HG02938 (cell line): ENCODE measurements around the gene ANO6.

ENCODE experiments used
- ATAC-seq: cut with Tn5 transposase; IDR thresholded peaks from one replicate; pipeline ENCODE4 v1.9.1; 2021; ENCODE audit warnings: mild to moderate bottlenecking, moderate library complexity; ENCODE audit not compliant: unreplicated experiment

ANO6 gene

DNA sequence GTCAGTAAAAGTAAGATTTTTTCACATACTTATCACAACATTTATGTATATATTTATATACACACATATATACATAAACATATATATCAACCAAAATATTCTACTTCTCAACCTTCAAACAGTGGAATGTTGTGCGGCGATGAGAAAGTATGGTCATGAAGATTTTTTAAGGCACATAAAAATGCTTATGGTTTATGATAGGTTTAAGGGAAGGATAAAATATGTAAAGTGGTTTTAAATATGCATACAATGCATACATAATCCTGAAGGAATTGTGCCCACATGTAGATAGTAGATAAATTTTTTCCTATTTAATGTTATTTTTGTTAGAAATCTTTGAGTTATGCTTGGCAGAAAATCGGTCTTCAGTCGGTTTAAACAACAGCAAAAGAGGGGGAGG is 182.7 kb downstream of the ANO6 start:
- no peak for ATAC-seq

- no peak for ATAC-seq
These were observed 185.1 kb downstream of the ANO6 start for GRCh38 chr12:45400991-45401390.

DNA sequence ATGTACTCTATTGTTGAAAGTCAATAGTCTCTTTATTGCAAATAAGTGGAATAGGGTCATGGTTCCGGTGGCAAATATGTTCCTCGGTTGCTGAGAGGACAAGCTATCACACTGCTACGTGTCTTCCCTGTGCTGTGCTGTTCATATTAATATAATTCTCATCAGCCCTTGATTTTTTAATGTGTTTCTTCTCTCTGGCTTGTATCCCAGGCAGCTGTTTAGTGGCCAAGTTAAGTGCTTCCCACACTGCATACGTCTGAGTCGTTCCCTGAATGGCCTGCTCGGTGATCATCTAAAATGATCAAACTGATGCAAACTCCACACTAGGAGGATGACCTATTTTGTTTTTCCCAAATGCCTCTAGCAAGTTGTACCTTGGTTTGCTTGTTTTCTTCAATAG is 186.4 kb downstream of the ANO6 start:
- ATAC-seq, result no peak

DNA sequence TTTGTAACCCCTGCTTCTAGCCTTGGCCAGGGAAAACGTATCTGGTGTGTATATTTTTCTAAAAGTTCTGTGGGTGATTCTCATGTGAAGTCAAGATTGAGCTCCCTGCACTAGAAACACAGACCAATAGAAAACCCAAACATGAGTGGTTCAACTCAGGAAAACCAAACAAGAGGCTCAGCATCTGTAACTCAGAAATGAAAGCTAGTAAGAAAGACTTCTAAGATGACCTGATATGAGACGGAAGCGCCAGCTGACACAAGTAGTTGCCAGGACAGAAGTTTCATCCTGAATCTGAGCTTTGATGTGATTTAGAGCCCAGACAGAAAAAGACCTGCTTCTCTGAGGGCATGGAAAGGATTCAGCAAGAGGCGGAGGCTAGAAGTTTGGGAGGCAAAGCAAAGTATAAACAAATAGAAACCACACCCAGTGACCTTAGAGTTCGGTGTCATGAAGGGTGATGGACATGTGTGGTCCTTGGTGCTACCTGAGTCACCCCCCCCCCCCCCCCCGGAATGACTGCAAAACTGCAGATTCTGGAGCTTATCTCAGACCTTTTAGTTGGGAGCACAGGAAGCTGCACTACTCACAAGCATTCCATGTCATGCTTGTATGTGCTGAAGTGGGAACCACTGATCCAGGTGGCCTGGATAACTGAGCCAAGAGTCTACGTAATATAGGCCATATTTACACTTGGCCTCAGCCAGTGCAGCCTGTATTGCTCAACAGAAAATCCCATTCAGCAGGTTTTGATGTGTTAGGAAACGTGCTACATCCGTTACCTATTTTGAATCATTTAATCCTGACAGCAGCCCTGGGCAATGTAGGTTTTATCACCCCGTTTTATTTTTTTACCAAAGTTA is 191.3 kb downstream of the ANO6 start:
- no peak for ATAC-seq

DNA sequence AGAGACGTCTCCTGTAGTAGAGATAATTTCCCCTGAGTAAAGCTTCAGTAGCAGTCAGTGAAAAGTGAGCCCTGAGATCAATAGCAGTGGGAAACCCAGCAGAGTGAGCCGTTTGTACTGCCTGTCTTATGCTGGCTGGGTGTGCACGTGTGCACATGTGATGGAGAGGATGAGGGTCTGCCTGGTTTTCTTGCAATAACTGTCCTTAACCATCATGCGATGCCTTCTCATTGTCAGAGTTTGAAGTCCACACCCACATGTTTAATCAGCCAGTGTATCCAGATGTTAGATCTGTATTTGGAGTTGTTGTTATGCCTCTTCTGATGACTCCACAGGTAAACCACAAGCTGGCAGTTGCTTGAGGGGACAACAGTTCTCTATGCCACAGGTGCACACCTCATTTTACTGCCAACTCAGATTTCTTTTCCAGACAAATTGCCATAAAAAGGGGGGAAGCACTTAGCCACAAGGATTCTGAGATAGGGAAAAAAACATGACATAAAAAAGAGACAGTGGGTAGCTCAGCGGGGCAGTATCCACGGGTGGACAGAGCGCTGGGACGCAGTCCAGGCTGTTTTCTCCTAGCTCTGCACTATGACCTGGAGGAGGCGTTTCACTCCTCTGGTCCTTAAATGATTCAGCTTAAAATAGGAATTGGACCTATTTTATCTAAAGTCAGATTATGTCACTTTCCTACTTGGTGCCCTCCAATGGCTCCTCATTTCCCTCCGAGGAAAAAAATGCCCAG is 192.3 kb downstream of the ANO6 start:
- ATAC-seq, result no peak

- no peak for ATAC-seq
These were observed 192.8 kb downstream of the ANO6 start for GRCh38 chr12:45408729-45409114.

- no peak for ATAC-seq
These were observed 194.1 kb downstream of the ANO6 start for GRCh38 chr12:45409966-45410365.

GRCh38 chr12:45411626-45412025 is 195.7 kb downstream of the ANO6 start:
- ATAC-seq, result no peak

DNA sequence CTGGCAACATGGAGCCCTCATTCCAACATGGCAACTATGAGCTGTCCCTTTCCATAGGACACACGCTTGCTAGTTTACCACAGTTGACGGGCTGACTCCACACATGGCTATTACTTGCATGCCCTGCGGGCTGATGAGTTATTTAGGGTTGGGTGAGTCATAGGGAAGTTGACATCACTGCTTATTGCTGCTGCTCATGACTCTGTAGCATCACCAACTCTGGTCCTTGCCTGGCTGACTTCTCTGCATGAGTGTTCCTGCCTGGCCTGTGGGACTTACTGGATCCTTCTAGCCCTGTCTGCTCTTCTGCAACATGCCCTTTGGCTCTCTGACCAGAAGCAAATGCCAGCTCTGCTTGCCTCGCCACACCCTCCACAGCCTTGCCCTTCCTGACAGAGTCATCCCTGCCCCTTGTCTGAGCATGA is 199.5 kb downstream of the ANO6 start:
- peak; percentile 92 for ATAC-seq

DNA sequence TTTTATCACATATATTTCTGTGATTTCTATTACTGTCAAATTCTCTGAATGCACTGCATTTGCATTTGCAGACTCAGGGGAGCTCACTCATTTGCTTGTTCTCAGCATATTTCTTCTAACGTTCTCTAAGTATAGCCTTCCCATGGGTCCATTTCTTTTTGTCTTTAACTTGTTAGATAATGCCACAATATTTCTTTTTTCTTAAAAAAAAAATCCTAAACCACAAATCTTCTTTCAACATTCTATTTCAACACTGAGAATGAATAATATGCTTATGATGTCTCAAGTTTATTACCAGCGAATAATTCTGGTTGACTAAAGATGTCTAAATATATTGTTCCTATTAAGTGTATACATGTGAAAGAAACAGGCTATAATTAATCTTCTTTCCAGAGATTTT is 200.2 kb downstream of the ANO6 start:
- ATAC-seq, result no peak

DNA sequence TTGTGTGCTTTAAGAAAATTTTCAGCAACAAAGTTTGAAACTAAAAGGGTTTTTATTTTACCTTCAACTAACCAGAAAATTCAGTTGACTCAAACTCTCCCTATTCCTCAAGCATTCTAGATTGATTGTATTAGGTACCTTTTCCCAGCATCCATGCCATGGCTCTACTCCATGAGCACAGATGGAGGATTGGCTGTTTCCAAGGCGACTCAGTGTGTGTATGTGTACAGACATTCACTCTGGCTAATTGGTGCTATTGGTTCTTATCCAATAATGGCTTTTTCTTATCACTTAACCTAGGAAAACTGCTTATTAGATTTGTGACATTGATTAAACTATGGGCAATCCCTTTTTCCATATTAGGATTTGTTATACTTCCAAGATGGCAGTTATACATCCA is 202.6 kb downstream of the ANO6 start:
- no peak for ATAC-seq

DNA sequence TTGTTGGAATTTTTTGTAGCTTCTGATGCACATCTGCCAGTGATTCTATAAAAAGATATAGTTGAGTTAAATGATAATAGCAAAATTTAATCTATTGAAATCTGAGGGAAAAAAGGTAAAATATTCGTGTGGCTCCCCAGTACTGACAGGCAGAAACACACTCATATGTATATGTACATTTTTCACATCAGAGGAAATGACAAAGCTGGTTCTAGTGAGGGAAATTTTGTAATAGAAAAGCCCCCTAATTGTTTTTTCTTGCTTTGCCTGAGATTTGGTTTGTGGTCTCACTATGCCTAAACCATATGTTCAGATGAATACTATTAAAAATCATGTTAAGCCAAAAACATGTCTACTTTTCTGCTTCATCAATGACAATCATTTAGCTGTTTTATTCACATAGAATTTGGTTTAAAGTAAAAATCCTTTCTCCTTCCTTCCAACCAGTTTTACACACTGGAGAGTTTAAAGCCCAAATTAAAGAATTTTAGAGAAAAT is 203.5 kb downstream of the ANO6 start:
- no peak for ATAC-seq

DNA sequence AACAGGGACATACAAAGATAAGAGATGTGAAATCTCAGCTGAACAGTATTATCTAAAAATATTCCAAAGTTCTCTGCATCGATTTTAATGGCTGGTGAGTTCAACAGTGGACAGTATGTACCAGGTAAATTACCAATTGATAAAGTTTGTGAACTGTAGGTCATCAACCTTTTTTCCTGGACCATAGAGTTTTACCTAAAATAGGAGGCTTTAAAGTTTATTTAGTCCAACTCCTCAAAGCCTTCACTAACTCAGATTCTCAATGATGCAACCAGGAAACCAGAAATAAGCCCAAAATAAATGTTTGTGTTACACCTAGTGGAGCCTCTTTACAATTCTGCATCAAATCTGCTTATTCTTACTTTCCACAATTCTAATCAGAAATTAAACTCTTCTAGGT is 205.8 kb downstream of the ANO6 start:
- ATAC-seq, result no peak

DNA sequence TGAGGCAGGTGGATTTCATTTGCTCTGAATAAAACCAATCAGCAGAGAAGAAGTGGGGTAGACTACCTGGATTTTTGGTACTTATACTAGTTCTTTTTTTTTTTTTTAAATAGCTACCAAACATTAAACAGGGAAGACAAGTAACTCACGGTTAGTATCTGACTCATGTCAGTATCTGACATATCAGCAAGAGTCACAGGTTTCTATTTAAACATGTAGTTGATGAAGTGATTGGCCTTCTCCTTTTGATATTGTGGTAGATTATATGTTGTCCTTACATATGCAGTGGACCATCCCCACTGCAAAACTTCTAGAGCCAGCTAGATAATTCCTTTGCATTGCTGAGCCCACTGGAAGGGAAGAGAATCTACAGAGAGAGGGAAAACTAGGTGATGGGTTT is 208.0 kb downstream of the ANO6 start:
- no peak for ATAC-seq

- ATAC-seq, result no peak
These were observed 209.5 kb downstream of the ANO6 start for GRCh38 chr12:45425426-45425825.

- no peak for ATAC-seq
These were observed 210.4 kb downstream of the ANO6 start for GRCh38 chr12:45426294-45426693.

DNA sequence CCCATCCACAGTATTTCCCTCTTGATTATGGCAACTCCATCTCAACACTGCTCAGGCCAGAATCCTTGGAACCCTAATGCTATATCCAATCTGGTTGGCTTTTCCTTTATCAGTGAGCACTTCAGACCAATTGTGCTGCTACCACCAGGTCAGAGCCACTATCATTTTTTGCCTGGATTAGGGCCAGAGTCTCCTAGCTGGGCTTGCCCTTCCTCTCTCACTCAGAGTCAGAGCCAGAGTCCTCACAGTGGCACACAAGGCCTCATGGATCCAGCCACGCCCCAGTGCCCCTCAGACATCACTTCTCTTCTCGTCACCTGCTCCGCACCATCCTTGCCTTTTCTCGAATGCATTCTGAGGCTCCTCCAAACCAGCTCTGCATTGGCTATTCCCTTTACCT is 211.1 kb downstream of the ANO6 start:
- no peak for ATAC-seq

- ATAC-seq, result no peak
These were observed 213.9 kb downstream of the ANO6 start for GRCh38 chr12:45429831-45430230.

- ATAC-seq, result no peak
These were observed 215.2 kb downstream of the ANO6 start for GRCh38 chr12:45431126-45431525.

DNA sequence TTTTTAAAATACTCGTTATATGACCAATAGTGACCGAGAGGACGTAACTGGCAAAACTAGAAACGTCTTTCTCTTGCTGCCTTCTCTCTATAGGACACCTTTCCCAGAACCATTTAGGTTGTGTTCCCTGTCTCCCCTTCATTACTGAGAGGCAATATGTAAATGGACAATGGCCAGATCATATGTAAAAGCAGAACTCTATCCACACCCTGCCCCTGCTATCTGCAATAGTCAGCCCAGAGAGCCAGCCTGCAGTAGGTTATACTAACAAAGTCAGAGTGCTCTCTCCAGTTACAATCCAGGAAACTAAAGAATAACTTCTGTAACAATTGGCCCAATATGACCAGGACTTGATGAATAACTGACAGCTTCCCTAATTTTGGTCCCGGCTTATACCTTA is 216.8 kb downstream of the ANO6 start:
- no peak for ATAC-seq

DNA sequence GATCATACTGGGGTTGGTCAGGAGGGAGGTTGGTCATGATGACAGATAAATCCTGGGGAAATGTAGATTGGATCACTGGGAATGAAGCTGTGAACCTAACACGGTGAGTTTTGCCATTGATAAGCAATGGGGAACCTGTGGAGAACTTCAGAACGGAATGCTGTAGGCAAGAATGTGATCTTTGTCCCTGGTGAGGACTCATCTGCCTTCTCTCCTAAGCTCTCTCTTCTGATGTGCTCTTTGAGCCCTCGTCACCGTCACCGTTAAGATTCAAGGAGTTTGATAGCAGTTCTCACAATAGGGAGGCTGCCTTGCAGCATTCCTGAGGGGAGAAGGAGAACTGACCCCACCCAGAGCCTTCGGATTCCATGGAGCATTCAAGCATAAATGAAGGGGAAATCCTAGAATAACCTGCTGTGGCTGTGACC is 217.6 kb downstream of the ANO6 start:
- ATAC-seq, result no peak

DNA sequence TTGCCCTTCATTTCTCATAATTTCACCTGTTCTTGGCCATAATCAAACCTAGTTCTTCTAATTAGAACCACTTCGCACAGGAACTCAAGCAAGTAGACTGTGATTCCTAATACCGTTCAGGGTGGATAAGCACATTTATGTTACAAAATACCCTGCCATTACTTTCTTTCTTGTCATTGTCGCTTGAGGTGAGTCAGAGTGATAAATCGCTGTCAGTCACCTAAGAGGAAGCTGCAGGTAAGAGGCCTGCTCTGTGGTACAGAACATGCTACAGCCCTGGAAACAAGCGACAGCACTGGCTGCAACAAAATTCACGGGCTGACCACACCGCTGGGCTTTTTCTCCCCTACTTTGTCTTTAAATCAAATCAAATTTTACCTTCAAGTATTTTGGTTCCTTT is 218.2 kb downstream of the ANO6 start:
- no peak for ATAC-seq
